Measurements from ENCODE around the gene GPATCH2L. TPM values are rescaled to one million over a fixed set of nuclear protein-coding genes. Genes with fewer than 3 reads are reported as not detected.

The GPATCH2L gene
- total and polyA plus RNA-seq, 8 donors: 38.9 to 50.5 (median 42.8) TPM

- intact Hi-C loops (cut with DNase I): no loop called here
- H3K9me3 ChIP-seq: peaks cover 0 to 34% of the 10 kb centered on the region in 2 donors
- TF ChIP-seq CTCF (IDR thresholded peaks at IDR 0.05): no peak
These were observed 93.4 kb downstream of the GPATCH2L start for GRCh38 chr14:76245097-76245496.

DNA sequence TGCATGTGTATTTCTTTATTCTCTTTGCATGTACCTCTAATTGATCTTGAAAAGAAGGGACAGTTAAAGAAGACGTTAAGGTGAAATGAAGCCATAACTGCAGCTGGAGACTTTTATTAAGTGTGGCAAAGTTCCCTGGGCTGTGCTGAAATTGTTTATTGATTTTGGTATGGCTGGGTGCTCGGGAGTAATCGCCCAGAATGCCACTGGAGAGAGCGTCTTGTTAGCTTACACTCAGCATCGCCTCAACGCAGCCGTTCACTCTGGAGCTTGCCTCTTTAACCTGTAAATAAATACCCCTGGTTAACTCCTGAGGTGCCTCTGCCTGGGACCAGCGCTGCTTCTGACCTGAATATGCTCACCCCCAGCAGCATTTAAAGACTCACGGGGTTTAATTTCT is 98.6 kb downstream of the GPATCH2L start:
- ATAC-seq: no peak
- no peaks in the 10 kb centered on the region for H3K27me3 ChIP-seq
- no peaks in the 10 kb centered on the region for H3K4me1 ChIP-seq
- no peaks in the 10 kb centered on the region for H3K36me3 ChIP-seq
- no peaks in the 10 kb centered on the region for H3K9me3 ChIP-seq
- H3K4me3 ChIP-seq: no peak overlapping the region
- no peak for DNase-seq
- no peak for TF ChIP-seq CTCF (IDR thresholded peaks at IDR 0.05)
- intact Hi-C loops (cut with DNase I): no loop called here
- no peak overlapping the region for H3K27ac ChIP-seq

More at GRCh38 chr14:76245097-76245496, 93.4 kb downstream of the GPATCH2L start:
- no peak overlapping the region for H3K4me3 ChIP-seq
- no peaks in the 10 kb centered on the region for H3K36me3 ChIP-seq
- H3K4me1 ChIP-seq: no peaks in the 10 kb centered on the region
- ATAC-seq: no peak
- no peak for DNase-seq
- no peak overlapping the region for H3K27ac ChIP-seq
- H3K27me3 ChIP-seq: no peaks in the 10 kb centered on the region

- no peak for ATAC-seq
- H3K27ac ChIP-seq: no peak overlapping the region
- no peak for DNase-seq
- H3K27me3 ChIP-seq: no peaks in the 10 kb centered on the region
- no peak overlapping the region for H3K4me3 ChIP-seq
- intact Hi-C loops (cut with DNase I): no loop called here
- no peak for TF ChIP-seq CTCF (IDR thresholded peaks at IDR 0.05)
- no peaks in the 10 kb centered on the region for H3K36me3 ChIP-seq
- H3K9me3 ChIP-seq: no peaks in the 10 kb centered on the region
- H3K4me1 ChIP-seq: no peaks in the 10 kb centered on the region
These were observed 100.7 kb downstream of the GPATCH2L start for GRCh38 chr14:76252471-76252870.

- Histone ChIP-seq H3K4me1 (no peaks in the 10 kb centered on the region), H3K36me3 (no peaks in the 10 kb centered on the region), H3K4me3 (no peak overlapping the region), H3K27ac (no peak overlapping the region), H3K9me3 (no peaks in the 10 kb centered on the region), H3K27me3 (no peaks in the 10 kb centered on the region)
- no peak for TF ChIP-seq CTCF (IDR thresholded peaks at IDR 0.05)
- DNase-seq (no peak), ATAC-seq (no peak)
- intact Hi-C loops (cut with DNase I): no loop called here
These were observed 101.4 kb downstream of the GPATCH2L start for GRCh38 chr14:76253111-76253510.

DNA sequence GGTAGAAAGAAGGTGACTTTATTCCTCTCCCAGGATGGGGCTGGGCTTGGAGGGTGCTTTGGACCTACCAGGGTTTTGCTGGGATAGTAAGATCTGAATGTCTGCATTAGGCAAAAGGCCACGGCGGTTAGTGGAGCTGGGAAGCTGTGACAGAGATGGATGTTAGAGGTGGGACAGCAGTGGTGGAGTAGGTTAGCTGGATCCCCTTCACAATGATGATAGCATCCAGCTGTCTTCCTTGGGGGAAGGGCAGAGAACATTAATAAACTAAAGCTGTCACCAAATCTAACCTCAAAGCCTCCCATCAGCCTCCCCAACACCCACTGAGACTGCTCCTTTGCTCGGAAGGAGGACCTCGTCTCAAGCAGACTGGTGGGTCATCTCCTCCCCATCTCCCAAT is 104.8 kb downstream of the GPATCH2L start:
- no peaks in the 10 kb centered on the region for H3K27me3 ChIP-seq
- no peaks in the 10 kb centered on the region for H3K9me3 ChIP-seq
- no peaks in the 10 kb centered on the region for H3K4me1 ChIP-seq
- no peak for TF ChIP-seq CTCF (IDR thresholded peaks at IDR 0.05)
- intact Hi-C loops (cut with DNase I): no loop called here
- DNase-seq (no peak), ATAC-seq (no peak)
- H3K36me3 ChIP-seq: no peaks in the 10 kb centered on the region
- no peak overlapping the region for H3K27ac ChIP-seq
- H3K4me3 ChIP-seq: no peak overlapping the region
